ENCODE data around the gene CLNS1A.

- TF ChIP-seq POLR2A (IDR thresholded peaks at IDR 0.05) = no peak
- TF ChIP-seq, protein P1, sequence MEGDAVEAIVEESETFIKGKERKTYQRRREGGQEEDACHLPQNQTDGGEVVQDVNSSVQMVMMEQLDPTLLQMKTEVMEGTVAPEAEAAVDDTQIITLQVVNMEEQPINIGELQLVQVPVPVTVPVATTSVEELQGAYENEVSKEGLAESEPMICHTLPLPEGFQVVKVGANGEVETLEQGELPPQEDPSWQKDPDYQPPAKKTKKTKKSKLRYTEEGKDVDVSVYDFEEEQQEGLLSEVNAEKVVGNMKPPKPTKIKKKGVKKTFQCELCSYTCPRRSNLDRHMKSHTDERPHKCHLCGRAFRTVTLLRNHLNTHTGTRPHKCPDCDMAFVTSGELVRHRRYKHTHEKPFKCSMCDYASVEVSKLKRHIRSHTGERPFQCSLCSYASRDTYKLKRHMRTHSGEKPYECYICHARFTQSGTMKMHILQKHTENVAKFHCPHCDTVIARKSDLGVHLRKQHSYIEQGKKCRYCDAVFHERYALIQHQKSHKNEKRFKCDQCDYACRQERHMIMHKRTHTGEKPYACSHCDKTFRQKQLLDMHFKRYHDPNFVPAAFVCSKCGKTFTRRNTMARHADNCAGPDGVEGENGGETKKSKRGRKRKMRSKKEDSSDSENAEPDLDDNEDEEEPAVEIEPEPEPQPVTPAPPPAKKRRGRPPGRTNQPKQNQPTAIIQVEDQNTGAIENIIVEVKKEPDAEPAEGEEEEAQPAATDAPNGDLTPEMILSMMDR (IDR thresholded peaks at IDR 0.05) = no peak
Observed at GRCh38 chr11:77596626-77597025, 41.0 kb downstream of the CLNS1A start.

Data from heart left ventricle (tissue), 13 donors.